Mucosa of stomach (tissue), 1 donor: ENCODE data around the gene JAKMIP1.
"Not testable (repeated sequence)": the region's sequence is repeated elsewhere in the genome, so short reads cannot be mapped to it uniquely, and the experiment has no call there.

ENCODE experiments used
- H3K27me3 ChIP-seq: one replicate; pipeline ENCODE4 v1.7.0; 2013; ENCODE audit warnings: mild to moderate bottlenecking, low read length; ENCODE audit not compliant: control insufficient read depth, insufficient read depth
- H3K36me3 ChIP-seq: one replicate; pipeline ENCODE4 v1.7.0; 2013; ENCODE audit warnings: low read length; ENCODE audit not compliant: control insufficient read depth, insufficient read depth
- H3K4me1 ChIP-seq: one replicate; pipeline ENCODE4 v1.7.0; 2013; ENCODE audit warnings: mild to moderate bottlenecking, low read length; ENCODE audit not compliant: control insufficient read depth, insufficient read depth
- H3K4me3 ChIP-seq: one replicate; pipeline ENCODE4 v1.7.0; 2013; ENCODE audit warnings: low read length
- H3K9ac ChIP-seq: one replicate; pipeline ENCODE4 v1.7.0; 2013; ENCODE audit warnings: mild to moderate bottlenecking, low read length, moderate library complexity
- H3K9me3 ChIP-seq: one replicate; pipeline ENCODE4 v1.7.0; 2013; ENCODE audit warnings: mild to moderate bottlenecking, low read length, moderate library complexity; ENCODE audit not compliant: control insufficient read depth
- donor health status: Pancreatic carcinoma.

Gene JAKMIP1

GRCh38 chr4:6226506-6226905, 26.2 kb upstream of the JAKMIP1 start:
- H3K4me3 ChIP-seq = no peak overlapping the region
- no peaks in the 10 kb centered on the region for H3K4me1 ChIP-seq
- peaks cover 26% of the 10 kb centered on the region for H3K27me3 ChIP-seq
- H3K9me3 ChIP-seq = no peaks in the 10 kb centered on the region
- H3K36me3 ChIP-seq = no peaks in the 10 kb centered on the region
- no peak overlapping the region for H3K9ac ChIP-seq

DNA sequence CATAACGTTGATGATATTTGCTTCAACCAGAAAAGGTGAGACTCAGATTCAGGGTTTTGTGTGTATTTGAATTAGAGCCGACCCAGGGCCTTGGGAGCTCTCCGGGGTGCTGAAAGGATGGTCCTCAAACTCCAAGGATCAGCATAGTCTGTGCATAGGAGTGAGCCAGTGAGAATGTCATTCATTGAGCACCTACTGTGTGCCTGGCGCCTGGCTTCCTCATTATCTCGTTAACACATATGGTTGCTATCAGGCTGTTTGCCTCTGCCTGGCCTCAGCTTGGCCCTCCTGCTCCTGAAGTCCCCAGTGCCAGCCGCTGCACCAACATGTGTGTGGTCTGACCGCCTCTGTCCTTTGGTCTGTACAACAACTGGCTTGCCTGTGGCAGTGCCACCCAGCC, 25.1 kb upstream of the JAKMIP1 start:
- Histone ChIP-seq H3K9ac (no peak overlapping the region), H3K36me3 (no peaks in the 10 kb centered on the region), H3K4me3 (no peak overlapping the region), H3K27me3 (peaks cover 36% of the 10 kb centered on the region), H3K4me1 (no peaks in the 10 kb centered on the region), H3K9me3 (no peaks in the 10 kb centered on the region)

- Histone ChIP-seq H3K4me1 (no peaks in the 10 kb centered on the region), H3K4me3 (no peak overlapping the region), H3K9me3 (no peaks in the 10 kb centered on the region), H3K27me3 (peaks cover 39% of the 10 kb centered on the region), H3K36me3 (no peaks in the 10 kb centered on the region), H3K9ac (no peak overlapping the region)
Observed at GRCh38 chr4:6224735-6225134, 24.4 kb upstream of the JAKMIP1 start.

DNA sequence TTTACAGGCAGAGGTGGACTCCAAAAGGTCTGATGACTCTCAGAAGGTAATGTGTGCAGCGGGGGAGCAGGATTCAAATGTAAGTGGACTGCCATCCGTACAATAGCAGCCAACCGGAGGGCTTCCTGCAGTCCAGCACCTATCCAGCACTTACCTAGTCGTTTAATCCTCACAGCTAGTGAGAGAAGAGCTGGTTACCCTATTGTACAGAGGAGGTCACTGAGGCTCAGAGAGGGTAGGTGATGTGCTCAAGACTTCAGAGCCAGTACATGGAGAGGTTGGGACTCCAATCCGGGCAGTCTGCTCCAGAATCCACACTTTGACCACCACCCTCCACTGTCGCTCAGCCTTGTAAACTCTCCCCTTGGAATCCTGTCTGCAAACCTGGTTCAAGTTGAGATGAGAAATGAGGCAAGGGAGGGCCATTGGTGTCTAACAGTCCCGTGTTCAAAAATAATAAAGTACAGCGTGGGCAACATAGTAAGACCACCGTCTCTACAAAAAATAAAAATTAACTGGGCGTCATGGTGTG, 22.5 kb upstream of the JAKMIP1 start:
- Histone ChIP-seq H3K27me3 (peaks cover 39% of the 10 kb centered on the region), H3K4me3 (no peak overlapping the region), H3K36me3 (no peaks in the 10 kb centered on the region), H3K4me1 (no peaks in the 10 kb centered on the region), H3K9me3 (no peaks in the 10 kb centered on the region), H3K9ac (no peak overlapping the region)

- Histone ChIP-seq H3K4me3 (no peak overlapping the region), H3K4me1 (no peaks in the 10 kb centered on the region), H3K9ac (no peak overlapping the region), H3K36me3 (no peaks in the 10 kb centered on the region), H3K27me3 (peaks cover 38% of the 10 kb centered on the region), H3K9me3 (no peaks in the 10 kb centered on the region)
Observed at GRCh38 chr4:6221851-6222760, 21.8 kb upstream of the JAKMIP1 start.

DNA sequence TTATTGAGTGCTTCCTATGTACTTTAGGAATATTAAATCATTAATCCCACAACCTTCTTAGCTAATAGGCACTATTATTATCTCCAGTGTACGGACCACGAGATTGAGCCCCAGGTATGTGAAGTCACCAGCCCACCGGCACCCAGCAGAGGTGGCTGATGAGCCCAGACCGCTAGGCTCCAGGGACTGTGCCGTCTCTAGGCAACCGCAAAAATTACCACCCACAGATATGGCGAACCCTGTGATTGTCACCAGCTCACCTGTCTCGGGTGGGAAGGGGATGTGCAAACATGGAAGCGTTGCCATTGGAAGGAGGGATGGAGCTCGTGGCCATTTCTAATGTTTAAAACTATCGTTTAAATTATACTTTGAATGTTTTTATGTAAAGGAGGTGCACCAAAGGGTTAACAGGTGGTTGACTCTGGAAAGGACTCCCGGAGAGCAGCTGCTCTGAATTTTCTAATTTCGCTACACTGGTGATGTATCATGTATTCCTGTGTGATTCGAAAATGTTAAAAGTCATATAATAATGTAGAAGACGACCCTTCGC, 21.0 kb upstream of the JAKMIP1 start:
- H3K9me3 ChIP-seq = no peaks in the 10 kb centered on the region
- no peaks in the 10 kb centered on the region for H3K4me1 ChIP-seq
- no peaks in the 10 kb centered on the region for H3K36me3 ChIP-seq
- H3K27me3 ChIP-seq = peaks cover 34% of the 10 kb centered on the region
- no peak overlapping the region for H3K4me3 ChIP-seq
- H3K9ac ChIP-seq = no peak overlapping the region

DNA sequence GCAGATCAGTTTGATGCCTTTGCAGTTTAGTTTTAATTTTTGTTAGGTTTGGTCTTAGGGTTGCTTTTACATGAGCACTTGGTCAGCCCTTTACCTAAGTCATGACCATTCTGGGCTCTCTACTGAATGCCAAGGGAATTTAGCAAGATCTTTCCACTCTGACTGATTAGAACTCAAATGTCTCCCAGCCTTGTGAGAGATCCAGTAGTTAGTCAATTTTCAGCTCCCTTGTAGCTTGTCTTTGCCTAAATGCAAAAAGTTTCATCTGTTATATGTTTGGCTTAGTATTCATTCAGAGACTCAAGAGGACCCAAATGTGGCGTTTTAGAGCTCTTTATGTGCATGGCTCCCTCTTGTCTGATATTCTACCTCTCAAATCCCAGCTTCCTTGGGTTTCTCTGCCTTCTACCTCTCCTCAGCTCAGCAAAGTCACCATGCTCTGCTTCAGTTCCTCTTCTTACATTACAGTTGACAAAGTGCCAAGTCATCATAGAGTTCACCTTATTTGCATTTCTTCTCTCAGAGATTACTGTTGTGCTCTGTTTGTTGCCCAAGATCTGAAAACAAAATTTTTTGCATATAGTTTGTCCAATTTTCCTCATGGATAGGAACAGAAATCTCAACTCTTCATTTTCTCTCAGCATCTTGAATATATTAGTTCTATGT, 17.5 kb upstream of the JAKMIP1 start:
- Histone ChIP-seq H3K4me3 (no peak overlapping the region), H3K4me1 (no peaks in the 10 kb centered on the region), H3K36me3 (no peaks in the 10 kb centered on the region), H3K9ac (no peak overlapping the region), H3K27me3 (peaks cover 26% of the 10 kb centered on the region), H3K9me3 (no peaks in the 10 kb centered on the region)

DNA sequence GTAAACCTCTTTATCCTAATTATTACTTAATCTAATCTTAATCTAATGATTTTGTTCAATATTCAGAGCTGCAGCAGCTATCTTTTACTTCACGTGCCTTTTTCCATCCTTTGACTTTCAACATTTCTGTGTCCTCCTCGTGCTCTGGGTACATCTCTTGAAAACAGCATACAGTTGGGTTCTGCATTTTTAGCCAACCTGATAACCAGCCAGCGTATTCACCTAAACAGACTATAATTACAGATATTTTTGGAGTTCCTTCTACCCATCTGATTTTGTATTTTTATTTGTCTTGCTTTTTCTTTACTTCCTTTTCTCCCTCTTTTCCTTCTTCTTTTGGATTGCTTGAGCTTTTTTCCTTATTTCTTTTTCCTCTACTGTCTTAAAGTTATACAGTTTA, 16.2 kb upstream of the JAKMIP1 start:
- H3K4me3 ChIP-seq = no peak overlapping the region
- no peaks in the 10 kb centered on the region for H3K4me1 ChIP-seq
- H3K36me3 ChIP-seq = no peaks in the 10 kb centered on the region
- H3K9me3 ChIP-seq = no peaks in the 10 kb centered on the region
- H3K27me3 ChIP-seq = peaks cover 14% of the 10 kb centered on the region
- no peak overlapping the region for H3K9ac ChIP-seq

- H3K9ac ChIP-seq = no peak overlapping the region
- no peaks in the 10 kb centered on the region for H3K27me3 ChIP-seq
- no peaks in the 10 kb centered on the region for H3K36me3 ChIP-seq
- no peaks in the 10 kb centered on the region for H3K9me3 ChIP-seq
- no peak overlapping the region for H3K4me3 ChIP-seq
- no peaks in the 10 kb centered on the region for H3K4me1 ChIP-seq
Observed at GRCh38 chr4:6209921-6210320, 9.6 kb upstream of the JAKMIP1 start.

GRCh38 chr4:6209291-6209690, 8.9 kb upstream of the JAKMIP1 start:
- not testable (repeated sequence) for H3K27me3 ChIP-seq, H3K4me1 ChIP-seq, H3K36me3 ChIP-seq, H3K9me3 ChIP-seq, H3K9ac ChIP-seq, H3K4me3 ChIP-seq

DNA sequence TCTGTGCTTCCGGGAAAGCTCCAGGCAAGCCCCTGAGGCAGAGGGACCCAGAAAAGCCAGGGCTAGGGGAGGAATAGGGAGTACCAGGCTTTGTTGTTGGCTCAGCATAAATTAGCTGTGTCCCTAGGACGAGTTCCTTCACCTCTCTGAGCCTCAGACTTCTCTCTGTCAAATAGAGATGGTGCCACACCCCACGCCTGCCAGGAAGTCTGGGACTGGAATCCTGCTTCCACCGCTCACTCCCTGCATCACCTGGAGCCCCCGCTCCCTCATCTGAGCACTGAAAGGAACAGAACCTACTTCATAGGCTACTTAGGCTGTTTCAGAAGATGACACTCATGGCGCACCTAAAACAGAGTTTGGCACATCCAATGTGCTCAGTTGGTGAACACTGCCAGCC, 8.1 kb upstream of the JAKMIP1 start:
- H3K27me3 ChIP-seq = no peaks in the 10 kb centered on the region
- H3K4me3 ChIP-seq = no peak overlapping the region
- H3K4me1 ChIP-seq = no peaks in the 10 kb centered on the region
- H3K9me3 ChIP-seq = no peaks in the 10 kb centered on the region
- H3K9ac ChIP-seq = no peak overlapping the region
- no peaks in the 10 kb centered on the region for H3K36me3 ChIP-seq

GRCh38 chr4:6207602-6208001, 7.3 kb upstream of the JAKMIP1 start:
- Histone ChIP-seq H3K4me3 (no peak overlapping the region), H3K4me1 (no peaks in the 10 kb centered on the region), H3K9ac (no peak overlapping the region), H3K36me3 (no peaks in the 10 kb centered on the region), H3K27me3 (no peaks in the 10 kb centered on the region), H3K9me3 (no peaks in the 10 kb centered on the region)
